Activated CD4-positive, CD25-positive, alpha-beta regulatory T cell treated with anti-CD3 and anti-CD28 coated beads, Interleukin-2, amount 50 U/mL, for 16 hours (primary cell): ENCODE data around the gene PCDH9.

ENCODE experiments used
- DNase-seq: peaks from one replicate; pipeline ENCODE4 v3.0.0-alpha.2; 2020; ENCODE audit warnings: low read depth, low spot score

Gene PCDH9

GRCh38 chr13:67156723-67157060 lies 73.4 kb downstream of the PCDH9 start:
- DNase-seq, result no peak

- no peak for DNase-seq
These were observed 74.0 kb downstream of the PCDH9 start for GRCh38 chr13:67155898-67156722.

- no peak for DNase-seq
These were observed 78.1 kb downstream of the PCDH9 start for GRCh38 chr13:67152085-67152484.

DNA sequence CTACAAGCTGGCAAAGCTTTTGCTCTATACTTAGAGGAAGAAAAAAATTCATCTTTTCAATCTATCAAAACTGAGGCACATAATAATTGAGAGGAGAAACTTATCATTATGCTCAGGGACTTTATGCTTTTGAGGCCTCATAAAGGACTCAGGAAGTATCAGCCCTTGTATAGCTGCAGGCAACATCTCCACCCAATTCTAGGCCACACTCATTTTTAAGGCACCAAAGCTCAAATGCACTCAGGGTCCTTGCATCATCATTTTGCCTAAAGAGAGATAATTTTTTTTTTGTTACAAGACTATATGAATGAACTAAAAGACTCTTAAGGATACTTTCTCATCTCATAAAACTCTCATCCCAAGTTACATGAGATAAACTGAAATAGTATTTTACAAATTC lies 78.5 kb downstream of the PCDH9 start:
- no peak for DNase-seq

DNA sequence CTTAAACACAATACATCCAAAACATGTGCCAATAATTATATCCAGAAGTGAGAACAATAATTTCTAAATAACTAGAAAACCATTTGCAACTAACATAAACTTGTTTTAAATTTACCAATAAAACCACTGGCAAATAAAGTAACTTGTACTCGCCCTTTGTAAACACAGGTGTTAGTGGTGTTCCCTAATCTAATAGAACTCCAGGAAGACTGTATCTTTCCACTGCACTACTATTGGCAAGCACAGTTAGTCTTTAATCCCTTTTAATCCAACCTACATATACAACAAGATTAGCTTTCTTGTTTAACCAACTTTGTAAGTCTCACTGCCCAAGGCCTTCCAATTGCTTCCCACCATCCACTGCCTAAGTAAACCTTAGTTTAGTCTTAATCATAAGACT lies 79.5 kb downstream of the PCDH9 start:
- DNase-seq, result no peak

- no peak for DNase-seq
These were observed 82.0 kb downstream of the PCDH9 start for GRCh38 chr13:67148161-67148571.

GRCh38 chr13:67147342-67148133 lies 82.6 kb downstream of the PCDH9 start:
- no peak for DNase-seq

- no peak for DNase-seq
These were observed 83.5 kb downstream of the PCDH9 start for GRCh38 chr13:67146523-67147130.

DNA sequence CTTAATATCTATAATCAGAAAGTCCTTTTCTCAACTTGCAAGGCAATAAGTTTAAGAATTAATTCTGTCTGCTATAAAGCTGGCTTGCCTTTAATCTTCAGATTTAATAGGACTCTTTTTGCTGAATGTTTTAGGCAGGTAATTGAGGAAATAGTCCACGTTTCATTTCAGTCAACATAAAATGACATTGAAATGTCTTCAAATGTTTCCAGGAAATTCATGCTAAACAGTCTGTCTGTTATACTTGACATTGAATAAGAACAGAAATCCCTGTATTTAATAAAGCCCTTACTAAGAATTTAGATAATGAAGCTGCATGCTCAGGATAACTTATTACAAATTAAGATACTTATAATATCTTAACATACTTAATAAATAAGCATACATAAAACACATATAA lies 84.2 kb downstream of the PCDH9 start:
- no peak for DNase-seq

- DNase-seq, result no peak
These were observed 86.5 kb downstream of the PCDH9 start for GRCh38 chr13:67143544-67144115.

GRCh38 chr13:67140006-67140405 lies 90.1 kb downstream of the PCDH9 start:
- DNase-seq, result no peak

GRCh38 chr13:67139551-67139950 lies 90.6 kb downstream of the PCDH9 start:
- no peak for DNase-seq

DNA sequence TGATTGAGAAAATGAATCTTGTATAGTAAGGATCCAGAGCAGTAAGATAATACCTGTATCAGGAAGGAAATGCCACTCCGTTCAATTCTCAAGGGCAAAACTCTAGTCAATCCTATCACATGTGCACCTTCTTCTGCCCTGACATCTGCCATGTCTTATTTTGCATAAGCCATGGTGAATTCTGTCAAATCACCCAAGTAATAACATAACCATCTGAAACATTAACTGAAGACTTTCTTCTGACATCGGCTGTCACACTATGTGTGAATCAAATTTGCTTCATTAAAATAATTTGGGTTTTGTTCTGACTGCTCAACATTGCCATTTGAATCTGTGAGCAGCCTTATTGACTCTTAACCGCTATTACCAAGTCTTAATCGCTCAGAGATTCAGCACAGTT lies 91.2 kb downstream of the PCDH9 start:
- no peak for DNase-seq

DNA sequence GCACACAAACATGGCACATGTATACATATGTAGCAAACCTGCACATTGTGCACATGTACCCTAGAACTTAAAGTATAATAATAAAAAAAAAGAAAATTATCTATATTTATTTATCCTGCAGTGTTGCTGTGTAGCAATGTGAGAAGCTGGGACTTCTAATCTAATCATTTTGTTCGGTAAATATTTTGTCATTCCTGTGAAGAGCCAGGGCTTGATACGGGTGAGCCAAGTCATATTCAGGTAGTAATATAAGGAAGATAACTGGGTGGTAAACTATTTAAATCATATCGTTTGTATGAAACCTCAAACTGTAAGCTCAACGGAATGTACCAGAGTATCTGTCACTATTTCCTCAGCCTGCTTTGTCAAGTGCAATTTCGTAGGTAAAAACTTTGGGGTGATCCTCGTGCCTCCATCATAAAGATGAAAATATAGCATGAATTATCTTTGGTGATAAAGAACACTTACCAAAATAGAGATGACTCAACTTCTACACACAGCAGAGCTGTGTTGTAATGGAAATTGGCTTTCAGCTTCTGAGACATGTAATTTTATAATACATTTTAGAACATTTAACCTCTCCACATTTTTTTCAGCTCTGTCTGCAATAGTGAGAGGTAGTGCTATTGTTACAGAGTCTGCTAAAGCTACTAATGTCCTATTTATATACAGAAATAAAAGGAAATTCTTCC lies 92.9 kb downstream of the PCDH9 start:
- no peak for DNase-seq

DNA sequence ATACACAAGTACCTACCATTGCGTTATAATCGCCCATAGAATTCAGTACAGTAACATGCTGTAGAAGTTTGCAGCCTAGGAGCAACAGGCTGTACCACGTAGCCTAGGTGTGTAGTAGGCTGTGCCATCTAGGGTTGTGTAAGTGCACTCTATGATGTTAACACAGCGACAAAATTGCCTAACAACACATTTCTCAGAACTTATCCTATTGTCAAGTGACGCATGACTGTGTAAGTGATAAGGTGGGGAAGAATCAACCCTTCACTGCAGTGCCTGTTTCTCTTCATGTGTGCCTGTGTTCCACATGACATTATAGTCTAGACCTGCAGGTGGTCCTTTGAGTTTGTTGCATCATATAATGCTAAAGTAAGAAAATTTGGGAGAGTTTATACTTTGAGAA lies 94.0 kb downstream of the PCDH9 start:
- DNase-seq, result no peak

GRCh38 chr13:67135356-67135755 lies 94.8 kb downstream of the PCDH9 start:
- no peak for DNase-seq

DNA sequence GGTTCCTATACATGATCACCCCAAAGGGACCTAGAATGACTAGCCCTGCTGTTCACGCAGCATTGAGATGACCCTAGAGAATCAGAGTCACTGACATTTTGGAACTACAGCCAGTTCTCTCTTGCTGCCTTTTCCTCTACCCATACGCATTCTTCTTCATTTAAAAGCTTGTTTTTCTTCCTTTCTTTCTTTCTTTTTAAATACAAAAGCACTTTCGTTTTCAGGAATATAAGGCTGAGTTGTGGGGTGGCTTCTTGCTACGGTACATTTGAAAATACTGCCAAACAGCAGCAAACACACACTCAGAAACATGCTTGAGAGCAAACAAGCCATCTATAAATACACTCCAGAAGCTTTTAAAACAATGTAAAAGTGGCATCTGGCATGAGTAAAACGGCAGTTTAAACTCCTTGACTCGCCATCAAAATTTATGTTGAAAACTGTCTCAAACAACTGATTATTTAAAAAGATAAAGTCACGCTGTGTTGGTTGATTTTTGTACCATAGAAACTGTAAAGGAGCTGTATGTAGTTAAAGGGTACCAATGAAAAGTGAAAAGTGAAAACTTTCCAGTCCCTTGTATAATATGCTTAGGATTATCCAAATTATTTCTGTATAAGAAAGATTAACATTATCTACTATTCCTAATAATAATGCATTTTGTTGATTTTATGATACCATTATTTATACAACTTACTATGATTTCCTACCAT lies 95.6 kb downstream of the PCDH9 start:
- no peak for DNase-seq

DNA sequence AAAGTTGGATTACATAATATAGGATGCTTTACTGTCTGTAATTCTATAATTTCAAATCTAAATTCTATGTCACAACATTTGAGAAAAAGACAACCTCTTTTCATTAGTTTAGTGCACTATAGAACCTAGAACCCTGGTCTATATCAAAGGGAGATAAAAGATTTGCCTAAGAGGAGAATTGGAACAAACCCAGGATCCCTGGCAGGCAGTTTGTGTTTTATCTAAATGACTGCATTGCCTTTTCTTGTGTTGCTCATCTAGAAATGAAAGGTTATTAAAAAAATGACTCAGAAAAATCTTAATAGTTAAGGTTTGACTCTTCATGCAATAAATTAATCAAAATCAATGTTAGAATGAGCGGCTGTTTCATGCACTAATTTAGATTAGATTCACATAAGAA lies 96.7 kb downstream of the PCDH9 start:
- DNase-seq, result no peak

DNA sequence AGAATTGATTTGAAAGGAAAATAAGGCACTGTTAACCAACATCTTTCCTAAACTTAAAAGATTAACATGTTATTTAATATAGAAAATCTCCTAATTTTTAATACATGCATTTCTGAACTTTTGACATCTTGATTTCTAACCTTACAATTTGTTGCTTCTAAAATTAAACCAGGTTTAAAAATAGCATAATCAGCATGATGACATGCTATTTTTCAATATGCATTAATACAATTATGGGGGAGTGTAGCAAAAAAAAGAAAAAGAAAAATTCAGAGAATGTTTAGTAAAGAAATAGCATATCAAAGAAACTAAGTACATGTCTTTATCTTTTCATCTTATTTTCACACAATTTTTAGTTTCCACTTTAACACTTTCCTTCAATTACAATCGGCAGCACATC lies 98.7 kb downstream of the PCDH9 start:
- DNase-seq, result no peak

- no peak for DNase-seq
These were observed 99.7 kb downstream of the PCDH9 start for GRCh38 chr13:67130444-67130843.

- DNase-seq, result no peak
These were observed 102.0 kb downstream of the PCDH9 start for GRCh38 chr13:67128136-67128535.
